Peyer's patch (tissue), 4 donors: ENCODE measurements around the gene CD55. TPM values are rescaled to one million over a fixed set of nuclear protein-coding genes. Genes with fewer than 3 reads are reported as not detected.

Source experiments
- DNase-seq, 3 donors: peaks; one replicate each; pipeline ENCODE4 v3.0.0-alpha.2; 2017 to 2019
- H3K27ac ChIP-seq, 4 donors: fragments of 200-600 bp; sonication (generic); one replicate each; pipeline ENCODE4 v1.5.1; 2016 to 2019
- H3K27me3 ChIP-seq, 2 donors: fragments of 200-600 bp; sonication (generic); one replicate each; pipeline ENCODE4 v1.5.1; 2019
- H3K36me3 ChIP-seq, 3 donors: fragments of 200-600 bp; sonication (generic); one replicate each; pipeline ENCODE4 v1.5.1; 2016 to 2019
- H3K4me1 ChIP-seq, 4 donors: fragments of 200-600 bp; sonication (generic); one replicate each; pipeline ENCODE4 v1.5.1; 2016 to 2019
- H3K4me3 ChIP-seq, 4 donors: fragments of 200-600 bp; sonication (generic); 1 replicate in 3 of 4; 2 replicates in 1 of 4; pipeline ENCODE4 v1.5.1; 2016 to 2019; ENCODE audit warnings: mild to moderate bottlenecking in 1 of 4
- H3K9me3 ChIP-seq, 4 donors: fragments of 200-600 bp; sonication (generic); one replicate each; pipeline ENCODE4 v1.5.1; 2016 to 2019; ENCODE audit warnings: mild to moderate bottlenecking in 1 of 4
- POLR2A ChIP-seq, 2 donors: fragments of 450-650 bp; IDR thresholded peaks; one replicate each; pipeline ENCODE4 v1.5.1; 2017; ENCODE audit warnings: antibody characterized with exemption in 2 of 2, mild to moderate bottlenecking in 2 of 2, moderate library complexity in 2 of 2
- total RNA-seq, 4 donors: library from RNA; depleted of rRNA; stranded (reverse); fragments of >200 nt; gene quantifications; one replicate each; pipeline ENCODE4 v1.1.0, GENCODE V29; 2016
- TF ChIP-seq, protein P1 (sequence below), 6 experiments: fragments of 450-650 bp in 4 of 6; fragments of 200-600 bp in 2 of 6; sonication (generic) in 1 of 6; IDR thresholded peaks; one replicate each; pipeline ENCODE4 v1.5.1; 2017 to 2019; ENCODE audit warnings: antibody characterized with exemption in 6 of 6, mild to moderate bottlenecking in 3 of 6, moderate library complexity in 1 of 6

The CD55 gene
- total RNA-seq, 4 donors from 2014 or later = 28.5 to 49.5 (median 41.7) TPM

DNA sequence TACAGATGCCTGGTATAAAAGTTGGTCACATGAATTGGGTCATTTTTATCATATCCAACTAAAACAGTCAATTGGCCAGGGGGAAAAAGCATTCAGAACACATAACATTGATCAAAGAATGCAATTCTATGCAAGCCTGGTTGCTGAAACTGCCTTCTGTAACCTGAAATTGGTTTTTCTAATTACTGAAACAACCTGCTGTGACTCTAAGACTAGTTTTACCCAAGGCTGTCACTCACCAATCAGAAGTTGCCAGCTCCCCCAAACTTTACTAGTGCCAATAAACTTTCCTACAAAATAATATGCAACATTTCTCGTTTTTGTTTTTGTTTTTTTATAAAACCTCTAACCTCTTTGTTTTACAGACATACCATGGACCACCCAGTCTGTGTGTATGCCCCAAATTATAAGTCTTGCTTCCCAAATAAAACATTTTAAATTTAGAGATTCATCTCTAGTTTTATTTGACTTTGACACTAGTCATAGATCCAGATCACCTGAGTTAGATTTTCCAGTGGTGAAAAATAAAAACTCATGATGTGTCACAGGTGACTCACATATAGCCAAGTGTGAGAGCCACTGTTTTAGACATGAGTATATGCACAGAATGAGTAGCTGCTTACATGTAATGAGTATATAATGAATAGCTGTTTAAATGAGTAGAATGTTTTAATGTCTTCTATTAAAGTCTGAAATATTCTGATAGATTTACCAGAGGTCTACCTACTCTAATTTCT lies 68.4 kb downstream of the CD55 start:
- Histone ChIP-seq H3K27me3 (no peaks in the 10 kb centered on the region), H3K9me3 (no peaks in the 10 kb centered on the region), H3K27ac (no peak overlapping the region), H3K4me3 (no peak overlapping the region), H3K36me3 (no peaks in the 10 kb centered on the region), H3K4me1 (no peaks in the 10 kb centered on the region)
- TF ChIP-seq, protein P1, sequence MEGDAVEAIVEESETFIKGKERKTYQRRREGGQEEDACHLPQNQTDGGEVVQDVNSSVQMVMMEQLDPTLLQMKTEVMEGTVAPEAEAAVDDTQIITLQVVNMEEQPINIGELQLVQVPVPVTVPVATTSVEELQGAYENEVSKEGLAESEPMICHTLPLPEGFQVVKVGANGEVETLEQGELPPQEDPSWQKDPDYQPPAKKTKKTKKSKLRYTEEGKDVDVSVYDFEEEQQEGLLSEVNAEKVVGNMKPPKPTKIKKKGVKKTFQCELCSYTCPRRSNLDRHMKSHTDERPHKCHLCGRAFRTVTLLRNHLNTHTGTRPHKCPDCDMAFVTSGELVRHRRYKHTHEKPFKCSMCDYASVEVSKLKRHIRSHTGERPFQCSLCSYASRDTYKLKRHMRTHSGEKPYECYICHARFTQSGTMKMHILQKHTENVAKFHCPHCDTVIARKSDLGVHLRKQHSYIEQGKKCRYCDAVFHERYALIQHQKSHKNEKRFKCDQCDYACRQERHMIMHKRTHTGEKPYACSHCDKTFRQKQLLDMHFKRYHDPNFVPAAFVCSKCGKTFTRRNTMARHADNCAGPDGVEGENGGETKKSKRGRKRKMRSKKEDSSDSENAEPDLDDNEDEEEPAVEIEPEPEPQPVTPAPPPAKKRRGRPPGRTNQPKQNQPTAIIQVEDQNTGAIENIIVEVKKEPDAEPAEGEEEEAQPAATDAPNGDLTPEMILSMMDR (IDR thresholded peaks at IDR 0.05) = no peak
- no peak for TF ChIP-seq POLR2A (IDR thresholded peaks at IDR 0.05)
- no peak for DNase-seq

DNA sequence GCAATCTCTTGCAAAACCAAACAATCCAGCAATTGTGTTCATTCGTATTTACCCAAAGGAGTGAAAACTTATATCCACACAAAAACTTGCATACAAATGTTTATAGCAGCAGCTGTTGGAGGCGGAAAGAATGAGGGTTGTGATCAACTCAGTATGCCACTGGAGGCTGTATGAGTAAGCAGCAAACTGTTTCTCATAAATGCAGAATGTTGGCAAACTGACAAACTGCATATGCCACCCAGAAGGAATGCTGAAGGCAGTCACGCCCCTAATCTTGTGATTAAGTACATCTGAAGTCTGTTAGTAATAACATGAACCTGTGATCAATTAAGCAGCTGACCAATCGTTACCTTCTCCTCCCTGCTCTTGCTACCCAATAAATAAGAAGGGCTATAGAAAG lies 72.1 kb downstream of the CD55 start:
- no peaks in the 10 kb centered on the region for H3K27me3 ChIP-seq
- H3K9me3 ChIP-seq = no peaks in the 10 kb centered on the region
- no peak for DNase-seq
- no peaks in the 10 kb centered on the region for H3K4me1 ChIP-seq
- H3K27ac ChIP-seq = no peak overlapping the region
- H3K36me3 ChIP-seq = no peaks in the 10 kb centered on the region
- H3K4me3 ChIP-seq = no peak overlapping the region
- TF ChIP-seq, protein P1 (IDR thresholded peaks at IDR 0.05) = peak in 1 of 6 experiments; percentile 16
- no peak for TF ChIP-seq POLR2A (IDR thresholded peaks at IDR 0.05)

DNA sequence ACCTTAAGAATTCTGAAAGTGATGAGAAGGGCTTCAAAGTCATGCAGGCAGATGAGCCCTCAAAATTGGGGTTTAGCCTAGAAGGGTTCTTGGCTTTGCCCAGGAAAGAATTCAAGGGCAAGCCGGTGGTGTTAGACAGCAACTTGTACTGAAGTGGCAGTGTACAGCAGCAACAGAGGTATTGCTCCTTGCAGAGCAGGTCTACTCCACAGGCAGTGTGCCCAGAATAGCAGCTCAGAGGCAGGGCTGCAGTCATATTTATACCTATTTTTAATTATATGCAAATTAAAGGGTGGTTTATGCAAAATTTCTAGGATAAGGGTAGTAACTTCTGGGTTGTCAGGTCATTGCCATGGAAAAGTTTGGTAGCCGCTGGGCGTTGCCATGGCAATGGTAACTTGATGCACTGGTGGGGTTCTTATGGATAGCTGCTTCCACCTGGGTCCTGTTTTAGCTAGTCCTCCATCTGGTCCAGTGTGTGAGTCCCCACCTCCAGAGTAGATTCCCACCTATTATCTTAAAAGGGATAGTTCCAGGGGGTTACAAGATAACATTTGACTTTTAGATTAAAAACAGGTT lies 74.8 kb downstream of the CD55 start:
- no peaks in the 10 kb centered on the region for H3K36me3 ChIP-seq
- no peak overlapping the region for H3K4me3 ChIP-seq
- no peak for TF ChIP-seq POLR2A (IDR thresholded peaks at IDR 0.05)
- TF ChIP-seq, protein P1 (IDR thresholded peaks at IDR 0.05) = no peak
- H3K9me3 ChIP-seq = no peaks in the 10 kb centered on the region
- H3K27me3 ChIP-seq = no peaks in the 10 kb centered on the region
- no peak for DNase-seq
- H3K4me1 ChIP-seq = no peaks in the 10 kb centered on the region
- H3K27ac ChIP-seq = no peak overlapping the region

DNA sequence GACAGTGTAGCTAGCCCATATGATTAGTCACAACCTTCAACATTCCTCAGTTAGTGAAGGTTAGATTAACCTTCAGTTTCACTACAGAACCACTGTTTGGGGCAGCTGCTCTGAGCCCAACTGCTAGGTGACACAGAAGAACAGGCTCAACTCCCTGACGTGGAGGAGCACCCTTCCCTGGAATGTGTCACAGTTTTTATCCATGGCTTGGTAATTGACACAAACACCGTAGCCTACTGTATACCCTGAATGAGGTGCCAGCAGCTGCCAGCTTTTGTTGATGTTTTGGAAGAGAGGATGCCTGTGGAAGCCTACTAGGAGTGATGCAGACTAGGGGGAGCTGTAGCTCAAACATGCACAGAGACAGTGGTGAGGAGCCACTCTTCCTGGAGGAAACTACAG lies 76.0 kb downstream of the CD55 start:
- no peaks in the 10 kb centered on the region for H3K36me3 ChIP-seq
- TF ChIP-seq, protein P1 (IDR thresholded peaks at IDR 0.05) = no peak
- no peaks in the 10 kb centered on the region for H3K27me3 ChIP-seq
- H3K4me3 ChIP-seq = no peak overlapping the region
- no peaks in the 10 kb centered on the region for H3K4me1 ChIP-seq
- no peaks in the 10 kb centered on the region for H3K9me3 ChIP-seq
- H3K27ac ChIP-seq = no peak overlapping the region
- DNase-seq = no peak

DNA sequence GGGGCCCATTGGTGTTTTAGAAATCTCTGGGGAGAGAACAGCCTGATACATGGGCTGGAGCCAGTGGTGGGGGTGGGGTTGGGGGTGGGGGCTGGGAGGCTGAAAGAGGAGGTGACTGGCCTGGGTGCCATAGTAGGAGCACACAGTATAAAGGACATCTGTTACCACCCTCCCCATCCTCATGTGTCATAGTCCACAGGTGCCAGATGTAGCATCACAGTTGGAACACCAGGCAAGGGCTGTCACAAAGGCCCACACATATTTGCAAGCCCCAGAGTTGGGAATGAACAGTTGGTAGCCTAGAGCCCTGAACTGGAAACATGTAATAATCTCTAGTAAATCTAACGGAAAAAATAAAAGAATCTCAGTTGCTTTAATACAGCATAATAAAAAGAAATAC lies 77.5 kb downstream of the CD55 start:
- H3K9me3 ChIP-seq = no peaks in the 10 kb centered on the region
- no peaks in the 10 kb centered on the region for H3K4me1 ChIP-seq
- TF ChIP-seq POLR2A (IDR thresholded peaks at IDR 0.05) = no peak
- H3K27me3 ChIP-seq = no peaks in the 10 kb centered on the region
- no peak for DNase-seq
- H3K27ac ChIP-seq = no peak overlapping the region
- no peaks in the 10 kb centered on the region for H3K36me3 ChIP-seq
- H3K4me3 ChIP-seq = no peak overlapping the region

DNA sequence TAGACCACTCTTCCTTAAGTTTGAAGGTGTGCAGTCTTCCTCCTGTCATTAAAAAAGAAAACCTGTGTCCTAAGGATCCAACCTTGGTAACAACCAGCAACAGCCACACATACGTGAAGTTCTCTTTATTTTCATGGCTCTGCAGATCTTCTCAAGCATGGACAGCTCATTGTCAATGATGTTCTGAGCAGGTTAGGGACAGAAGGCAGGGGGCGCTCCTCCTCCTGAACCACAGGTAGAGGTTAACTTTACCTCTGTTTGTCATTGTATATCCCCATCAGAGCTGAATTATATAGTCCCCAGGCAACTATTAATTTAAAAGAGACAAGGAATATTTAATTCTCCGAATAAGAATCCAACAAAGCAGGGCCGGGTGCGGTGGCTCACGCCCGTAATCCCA lies 80.1 kb downstream of the CD55 start:
- Histone ChIP-seq H3K27ac (no peak overlapping the region), H3K27me3 (no peaks in the 10 kb centered on the region), H3K4me3 (no peak overlapping the region), H3K4me1 (no peaks in the 10 kb centered on the region), H3K9me3 (no peaks in the 10 kb centered on the region), H3K36me3 (no peaks in the 10 kb centered on the region)
- TF ChIP-seq POLR2A (IDR thresholded peaks at IDR 0.05) = no peak
- TF ChIP-seq, protein P1 (IDR thresholded peaks at IDR 0.05) = no peak
- no peak for DNase-seq
